SH-SY5Y (cell line): ENCODE results near the gene TUFM.

Experiments
- GATA2 ChIP-seq: IDR thresholded peaks from 2 replicates; pipeline ENCODE4 v1.6.1; 2011; ENCODE audit warnings: mild to moderate bottlenecking, low read depth, low read length
- GATA3 ChIP-seq: IDR thresholded peaks from 2 replicates; pipeline ENCODE4 v1.6.1; 2011; ENCODE audit warnings: low read depth, mild to moderate bottlenecking, low read length, moderate library complexity

The TUFM gene

GRCh38 chr16:28846080-28846932 is at the start of gene TUFM:
Gene TUFM (minus strand): TSS chr16:28846348. CDS start chr16:28846269, 79 bp downstream.
- no peak for TF ChIP-seq GATA2
- no peak for TF ChIP-seq GATA3

DNA sequence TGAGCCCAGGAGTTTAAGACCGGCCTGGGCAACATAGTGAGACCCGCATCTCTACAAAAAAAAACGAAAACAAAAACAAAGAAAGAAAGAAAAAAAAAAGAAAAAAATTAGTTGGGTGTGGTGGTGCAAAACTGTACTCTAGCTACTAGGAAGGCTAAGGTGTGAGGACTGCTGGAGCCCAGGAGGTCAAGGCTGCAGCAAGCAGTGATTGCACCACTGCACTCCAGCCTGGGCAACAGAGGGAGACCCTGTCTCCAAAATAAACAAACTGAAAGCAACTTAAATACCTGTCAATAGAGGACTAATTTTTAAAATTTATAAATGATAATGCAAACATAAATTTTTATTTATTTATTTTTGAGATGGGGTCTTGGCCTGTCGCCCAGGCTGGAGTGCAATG is 49.5 kb upstream of the TUFM start:
- TF ChIP-seq GATA3 (no peak), GATA2 (no peak)

- TF ChIP-seq GATA3: no peak
These were observed 47.1 kb upstream of the TUFM start for GRCh38 chr16:28893291-28893690.

DNA sequence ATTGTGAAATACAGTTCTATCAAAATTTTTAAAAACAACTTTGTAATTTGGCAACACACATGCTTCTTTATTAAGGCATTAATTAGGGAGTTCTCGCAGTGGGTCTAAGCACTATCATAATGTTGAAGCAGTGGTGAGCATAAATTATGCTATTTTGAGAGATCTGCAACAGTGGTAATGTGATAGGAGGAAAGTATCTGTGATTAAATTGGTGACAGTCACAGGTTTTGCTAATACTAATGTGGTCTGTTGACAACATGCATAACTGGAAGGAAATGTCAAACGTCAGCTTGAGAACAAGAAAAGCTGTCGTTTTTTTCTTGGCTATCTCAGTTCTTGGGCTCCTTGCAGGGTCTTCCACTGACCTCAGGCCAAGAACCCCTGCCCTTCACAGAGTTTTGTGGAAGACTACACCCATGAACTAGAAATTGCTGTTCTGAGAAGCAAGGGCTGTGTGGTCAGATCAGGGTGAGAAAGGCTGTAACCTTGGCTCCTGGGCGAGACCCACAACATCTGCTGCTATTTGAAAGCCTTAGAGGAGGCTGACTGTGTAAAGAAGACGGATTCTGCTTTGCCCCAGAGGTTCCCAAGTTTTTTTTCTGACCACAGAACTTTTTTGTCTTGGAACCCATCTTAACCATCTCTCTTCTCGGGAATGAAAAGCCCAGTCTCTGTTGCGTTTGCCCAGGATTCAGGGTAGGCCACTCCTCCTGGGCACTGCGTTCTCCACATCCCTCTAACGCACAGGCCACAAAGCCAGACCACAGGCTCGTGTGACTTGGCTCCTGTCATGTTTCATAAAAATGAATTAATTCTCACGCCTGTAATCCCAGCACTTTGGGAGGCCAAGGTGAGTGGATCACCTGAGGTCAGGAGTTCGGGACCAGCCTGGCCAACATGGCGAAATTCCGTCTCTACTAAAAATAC is 46.1 kb upstream of the TUFM start:
- TF ChIP-seq GATA3 (no peak), GATA2 (no peak)

DNA sequence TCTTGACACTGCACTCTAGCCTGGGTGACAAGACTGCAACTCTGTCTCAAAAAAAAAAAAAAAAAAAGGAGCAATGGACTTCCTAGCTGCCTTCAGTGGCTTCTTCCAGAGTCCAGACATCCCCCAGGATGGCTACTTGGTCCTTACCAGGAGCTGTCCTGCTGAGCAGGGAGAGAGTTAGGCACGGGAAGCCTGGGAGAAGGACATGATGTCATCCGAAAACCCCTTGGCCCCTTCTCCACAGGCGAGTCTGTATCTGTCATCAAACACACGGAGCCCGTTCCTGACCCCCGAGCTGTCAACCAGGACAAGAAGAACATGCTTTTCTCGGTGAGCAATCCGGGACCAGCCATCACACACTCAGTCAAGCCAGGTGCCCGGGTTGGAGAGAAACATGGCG is 40.8 kb upstream of the TUFM start:
- no peak for TF ChIP-seq GATA3
- TF ChIP-seq GATA2: no peak

- no peak for TF ChIP-seq GATA3
- TF ChIP-seq GATA2: no peak
These were observed 37.9 kb upstream of the TUFM start for GRCh38 chr16:28884045-28884444.

- TF ChIP-seq GATA2 (no peak), GATA3 (no peak)
These were observed 37.3 kb upstream of the TUFM start for GRCh38 chr16:28883221-28883996.

- TF ChIP-seq GATA3 (no peak), GATA2 (no peak)
These were observed 36.5 kb upstream of the TUFM start for GRCh38 chr16:28882551-28883160.

GRCh38 chr16:28880955-28881354 is 34.8 kb upstream of the TUFM start:
- TF ChIP-seq GATA2: no peak
- TF ChIP-seq GATA3: no peak

GRCh38 chr16:28880589-28880915 is 34.4 kb upstream of the TUFM start:
- TF ChIP-seq GATA2 (no peak), GATA3 (no peak)

GRCh38 chr16:28879841-28880588 is 33.9 kb upstream of the TUFM start:
- TF ChIP-seq GATA2 (no peak), GATA3 (no peak)

GRCh38 chr16:28879261-28879840 is 33.2 kb upstream of the TUFM start:
- TF ChIP-seq GATA2 (no peak), GATA3 (no peak)
